DOHH2 (cell line): ENCODE data around the gene PSMA7.

Experiments
- H3F3A ChIP-seq: fragments of 200-600 bp; sonication (generic), shearing (Covaris generic); 2 replicates; pipeline ENCODE4 v1.6.0; 2016; ENCODE audit warnings: antibody characterized with exemption, mild to moderate bottlenecking; ENCODE audit not compliant: control insufficient read depth, insufficient read depth
- H3K27ac ChIP-seq: fragments of 200-600 bp; sonication (generic); 2 replicates; pipeline ENCODE4 v1.5.1; 2014; ENCODE audit warnings: low read depth, mild to moderate bottlenecking, low read length, moderate library complexity
- H3K27me3 ChIP-seq: fragments of 200-600 bp; sonication (generic); 2 replicates; pipeline ENCODE4 v1.6.1; 2014; ENCODE audit warnings: mild to moderate bottlenecking, low read length, mixed read lengths; ENCODE audit not compliant: control insufficient read depth
- H3K36me3 ChIP-seq: fragments of 200-600 bp; sonication (generic); 2 replicates; pipeline ENCODE4 v1.6.1; 2014; ENCODE audit warnings: mild to moderate bottlenecking, low read length, moderate library complexity, mixed read lengths; ENCODE audit not compliant: control insufficient read depth
- H3K4me1 ChIP-seq: fragments of 200-600 bp; sonication (generic); 2 replicates; pipeline ENCODE4 v1.6.1; 2014; ENCODE audit warnings: mild to moderate bottlenecking, low read length, mixed read lengths; ENCODE audit not compliant: control insufficient read depth
- H3K4me2 ChIP-seq: fragments of 200-600 bp; sonication (generic); 2 replicates; pipeline ENCODE4 v1.6.0; 2014; ENCODE audit warnings: mild to moderate bottlenecking, low read length, moderate library complexity
- H3K4me3 ChIP-seq: fragments of 200-600 bp; sonication (generic); 2 replicates; pipeline ENCODE4 v1.5.1; 2014; ENCODE audit warnings: mild to moderate bottlenecking, low read length, mixed read lengths
- H3K79me2 ChIP-seq: fragments of 200-600 bp; sonication (generic); 2 replicates; pipeline ENCODE4 v1.6.1; 2014; ENCODE audit warnings: mild to moderate bottlenecking, low read length, mixed read lengths; ENCODE audit not compliant: control insufficient read depth
- H3K9me2 ChIP-seq: fragments of 200-600 bp; sonication (generic); replicated peaks from 2 replicates; pipeline ENCODE4 v1.6.1; 2014; ENCODE audit warnings: mild to moderate bottlenecking, low read length, mixed read lengths; ENCODE audit not compliant: control insufficient read depth
- H3K9me3 ChIP-seq: fragments of 200-600 bp; sonication (generic); 2 replicates; pipeline ENCODE4 v1.6.1; 2014; ENCODE audit warnings: antibody characterized with exemption, low read length, mixed read lengths; ENCODE audit not compliant: control insufficient read depth, insufficient read depth
- H4K20me1 ChIP-seq: fragments of 200-600 bp; sonication (generic); 2 replicates; pipeline ENCODE4 v1.6.0; 2014; ENCODE audit warnings: low read depth, mild to moderate bottlenecking, antibody characterized with exemption, low read length, moderate library complexity; ENCODE audit not compliant: control insufficient read depth, insufficient read depth
- CTCF ChIP-seq: fragments of 200-600 bp; sonication (generic); IDR thresholded peaks from one replicate; pipeline ENCODE4 v1.5.1; 2014; ENCODE audit warnings: antibody characterized with exemption, mild to moderate bottlenecking, low read depth, low read length; ENCODE audit not compliant: poor library complexity, severe bottlenecking
- EZH2phosphoT487 ChIP-seq: fragments of 200-600 bp; sonication (generic); IDR thresholded peaks from 2 replicates; pipeline ENCODE4 v1.6.1; 2017; ENCODE audit warnings: borderline replicate concordance, mild to moderate bottlenecking, antibody characterized with exemption, low read length, moderate library complexity, mixed read lengths

PSMA7 gene

DNA sequence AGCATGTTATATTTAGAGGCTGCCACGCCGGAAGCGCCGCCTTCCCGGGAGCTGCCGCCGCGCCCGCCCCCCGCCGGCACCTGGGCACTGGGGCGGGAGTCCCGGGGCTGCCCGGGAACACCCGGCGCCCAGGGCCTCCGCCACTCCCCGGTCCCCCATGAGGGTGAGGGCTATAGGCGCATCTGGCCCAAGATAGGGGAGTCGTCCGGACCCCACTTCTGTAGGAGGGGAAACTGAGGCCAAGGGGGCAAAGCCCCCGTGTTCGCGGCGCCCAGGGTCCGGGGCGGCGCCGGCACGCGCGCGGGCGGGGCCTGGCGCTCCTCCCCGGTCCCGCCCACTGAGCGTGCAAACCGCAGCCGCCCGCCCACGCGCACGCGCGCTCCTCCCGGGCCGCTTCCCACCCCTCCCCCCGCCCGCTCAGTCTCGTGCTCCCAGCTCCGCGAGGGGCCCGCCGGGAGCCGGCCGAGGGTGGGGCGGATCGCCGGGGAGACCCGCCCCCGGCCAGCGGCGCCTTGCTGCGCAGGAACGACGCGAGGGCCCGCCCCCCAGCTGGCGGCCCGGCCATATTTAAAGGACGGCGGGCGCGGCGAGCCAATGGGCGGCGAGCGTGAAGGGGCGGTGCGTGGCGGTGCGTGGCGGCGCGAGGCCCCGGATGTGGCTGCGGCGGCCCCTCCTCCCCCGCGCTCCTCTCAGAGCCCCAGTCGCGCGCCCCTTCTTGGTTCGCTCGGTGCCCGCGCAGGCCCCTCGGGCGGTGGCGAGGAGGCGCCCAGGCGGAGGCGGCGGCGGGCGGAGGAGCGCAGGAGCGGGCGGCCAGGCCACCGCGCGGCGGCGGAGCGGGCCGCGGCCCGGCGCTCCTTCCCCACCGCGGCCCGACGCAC lies 21.2 kb downstream of the PSMA7 start, which contains the start of gene LSM14B:
Gene LSM14B (plus strand): TSS at position 700 of the 878 bp plus-strand sequence. CDS start 192 bp downstream, outside the sequence.
- Histone ChIP-seq H3K27ac (peak within 1 kb of the TSS; percentile 88), H3K9me2 (no peaks in the 10 kb centered on the region), H3K79me2 (peaks cover 34% of the 10 kb centered on the region), H3K27me3 (no peaks in the 10 kb centered on the region), H3K4me1 (peaks cover 28% of the 10 kb centered on the region), H3K36me3 (peaks cover 39% of the 10 kb centered on the region), H3F3A (peaks cover 8% of the 10 kb centered on the region; the same call in 1 of the 2 replicates), H3K9me3 (no peaks in the 10 kb centered on the region), H3K4me2 (peak within 1 kb of the TSS; percentile 98), H4K20me1 (peaks cover 14% of the 10 kb centered on the region), H3K4me3 (peak within 1 kb of the TSS; percentile 87)
- TF ChIP-seq EZH2phosphoT487 = no peak
- no peak for TF ChIP-seq CTCF

DNA sequence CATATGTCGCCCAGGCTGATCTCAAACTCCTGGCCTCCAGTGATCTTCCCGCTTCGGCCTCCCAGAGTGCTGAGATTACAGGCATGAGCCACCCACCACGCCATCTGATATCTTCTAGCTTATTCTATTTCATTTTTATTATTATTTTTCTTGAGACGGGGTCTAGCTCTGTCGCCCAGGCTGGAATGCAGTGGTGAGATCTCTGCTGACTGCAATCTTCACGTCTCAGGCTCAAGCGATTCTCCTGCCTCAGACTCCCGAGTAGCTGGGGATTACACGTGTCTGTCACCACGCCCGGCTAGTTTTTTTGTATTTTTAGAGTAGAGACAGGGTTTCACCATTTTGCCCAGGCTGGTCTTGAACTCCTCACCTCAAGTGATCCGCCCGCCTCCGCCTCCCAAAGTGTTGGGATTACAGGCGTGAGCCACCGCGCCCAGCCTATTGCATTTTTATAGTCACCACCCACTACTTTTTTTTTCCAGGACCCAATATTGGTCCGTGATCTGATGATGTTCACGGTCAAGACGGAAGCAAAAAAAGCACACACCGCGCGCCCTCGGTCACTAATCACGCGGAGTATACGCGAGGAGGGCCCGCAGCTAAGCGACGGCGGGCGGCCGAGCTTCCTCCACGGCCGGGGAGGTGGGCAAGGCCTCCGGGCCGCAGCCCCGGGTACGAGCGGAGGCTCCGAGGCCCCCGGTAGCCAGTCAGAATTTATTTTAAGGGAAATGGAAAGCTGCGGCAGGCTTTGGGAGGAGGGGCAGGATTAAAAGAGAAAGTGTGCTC lies 22.0 kb downstream of the PSMA7 start:
- Histone ChIP-seq H3K27ac (peak overlapping the region; percentile 88), H3K9me3 (no peaks in the 10 kb centered on the region), H3F3A (0 out of 2 replicates have a peak, but pooled peaks cover 8% of the 10 kb centered on the region), H3K4me3 (peak overlapping the region; percentile 85), H3K4me1 (peaks cover 28% of the 10 kb centered on the region), H4K20me1 (peaks cover 14% of the 10 kb centered on the region), H3K27me3 (no peaks in the 10 kb centered on the region), H3K79me2 (peaks cover 34% of the 10 kb centered on the region), H3K4me2 (peak overlapping the region; percentile 95), H3K36me3 (peaks cover 30% of the 10 kb centered on the region), H3K9me2 (no peaks in the 10 kb centered on the region)
- TF ChIP-seq CTCF (no peak), EZH2phosphoT487 (no peak)

- no peak for TF ChIP-seq EZH2phosphoT487
- TF ChIP-seq CTCF = no peak
- H3K4me1 ChIP-seq = peaks cover 28% of the 10 kb centered on the region
- H3K36me3 ChIP-seq = peaks cover 22% of the 10 kb centered on the region
- H4K20me1 ChIP-seq = peaks cover 14% of the 10 kb centered on the region
- H3K9me3 ChIP-seq = no peaks in the 10 kb centered on the region
- H3K27ac ChIP-seq = no peak overlapping the region
- H3K27me3 ChIP-seq = no peaks in the 10 kb centered on the region
- no peak overlapping the region for H3K4me3 ChIP-seq
- peak overlapping the region; percentile 95; the same call in 1 of the 2 replicates for H3K4me2 ChIP-seq
- peaks cover 29% of the 10 kb centered on the region for H3K79me2 ChIP-seq
- H3F3A ChIP-seq = 0 out of 2 replicates have a peak, but pooled peaks cover 8% of the 10 kb centered on the region
- no peaks in the 10 kb centered on the region for H3K9me2 ChIP-seq
These were observed 22.8 kb downstream of the PSMA7 start for GRCh38 chr20:62120365-62120762.
